H1 (cell line): ENCODE measurements around the gene SUMF1.

Source experiments
- GABPA ChIP-seq: IDR thresholded peaks from 2 replicates; pipeline ENCODE4 v1.6.1; 2011; ENCODE audit warnings: mild to moderate bottlenecking, low read length, moderate library complexity, borderline replicate concordance; ENCODE audit not compliant: insufficient read depth
- POLR2A ChIP-seq, 2 experiments: IDR thresholded peaks; 1 replicate in 1 of 2; 2 replicates in 1 of 2; pipeline ENCODE4 v1.6.1; 2011; ENCODE audit warnings: low read depth in 2 of 2, low read length in 2 of 2, mild to moderate bottlenecking in 2 of 2; ENCODE audit errors: control extremely low read depth in 1 of 2
- POLR2AphosphoS5 ChIP-seq: IDR thresholded peaks from 2 replicates; pipeline ENCODE4 v1.6.1; 2011; ENCODE audit warnings: low read depth, low read length
- RXRA ChIP-seq: IDR thresholded peaks from 2 replicates; pipeline ENCODE4 v1.6.1; 2011; ENCODE audit warnings: low read depth, mild to moderate bottlenecking, low read length, moderate library complexity; ENCODE audit not compliant: insufficient read depth
- TF ChIP-seq, protein P1 (sequence below): IDR thresholded peaks from 2 replicates; pipeline ENCODE4 v1.6.1; 2012; ENCODE audit warnings: inconsistent platforms
- TF ChIP-seq, protein P2 (sequence below), 3 experiments: IDR thresholded peaks; 1 replicate in 2 of 3; 2 replicates in 1 of 3; pipeline versions ENCODE4 v1.5.1 to v1.6.1; 2011; ENCODE audit warnings: low read length in 3 of 3, mild to moderate bottlenecking in 3 of 3, inconsistent platforms in 2 of 3, low read depth in 1 of 3, moderate library complexity in 1 of 3; ENCODE audit not compliant: insufficient read depth in 1 of 3; ENCODE audit errors: control extremely low read depth in 1 of 3
- TF ChIP-seq, protein P3 (sequence below): IDR thresholded peaks from 2 replicates; pipeline ENCODE4 v1.6.1; 2011; ENCODE audit warnings: low read depth, mild to moderate bottlenecking, low read length; ENCODE audit not compliant: insufficient read depth

DNA sequence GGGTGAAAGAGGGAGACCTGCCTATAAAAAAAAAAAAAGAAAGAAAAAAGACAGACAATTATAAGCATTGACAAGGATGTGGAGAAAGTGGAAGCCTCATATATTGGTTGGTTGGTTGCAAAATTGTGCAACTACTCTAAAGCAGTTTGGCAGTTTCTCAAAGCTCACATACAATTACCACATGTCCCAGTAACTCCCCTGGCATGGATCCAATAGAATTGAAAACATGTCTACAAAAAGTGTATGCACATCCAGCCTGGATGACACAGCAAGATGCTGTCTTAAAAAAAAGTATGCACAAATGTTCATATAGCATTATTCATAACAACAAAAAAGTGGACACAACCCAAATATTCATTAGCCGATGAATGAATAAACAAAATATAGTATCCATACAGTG lies 144.4 kb downstream of the SUMF1 start:
- TF ChIP-seq, protein P1, sequence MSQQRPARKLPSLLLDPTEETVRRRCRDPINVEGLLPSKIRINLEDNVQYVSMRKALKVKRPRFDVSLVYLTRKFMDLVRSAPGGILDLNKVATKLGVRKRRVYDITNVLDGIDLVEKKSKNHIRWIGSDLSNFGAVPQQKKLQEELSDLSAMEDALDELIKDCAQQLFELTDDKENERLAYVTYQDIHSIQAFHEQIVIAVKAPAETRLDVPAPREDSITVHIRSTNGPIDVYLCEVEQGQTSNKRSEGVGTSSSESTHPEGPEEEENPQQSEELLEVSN = no peak
- TF ChIP-seq, protein P2, sequence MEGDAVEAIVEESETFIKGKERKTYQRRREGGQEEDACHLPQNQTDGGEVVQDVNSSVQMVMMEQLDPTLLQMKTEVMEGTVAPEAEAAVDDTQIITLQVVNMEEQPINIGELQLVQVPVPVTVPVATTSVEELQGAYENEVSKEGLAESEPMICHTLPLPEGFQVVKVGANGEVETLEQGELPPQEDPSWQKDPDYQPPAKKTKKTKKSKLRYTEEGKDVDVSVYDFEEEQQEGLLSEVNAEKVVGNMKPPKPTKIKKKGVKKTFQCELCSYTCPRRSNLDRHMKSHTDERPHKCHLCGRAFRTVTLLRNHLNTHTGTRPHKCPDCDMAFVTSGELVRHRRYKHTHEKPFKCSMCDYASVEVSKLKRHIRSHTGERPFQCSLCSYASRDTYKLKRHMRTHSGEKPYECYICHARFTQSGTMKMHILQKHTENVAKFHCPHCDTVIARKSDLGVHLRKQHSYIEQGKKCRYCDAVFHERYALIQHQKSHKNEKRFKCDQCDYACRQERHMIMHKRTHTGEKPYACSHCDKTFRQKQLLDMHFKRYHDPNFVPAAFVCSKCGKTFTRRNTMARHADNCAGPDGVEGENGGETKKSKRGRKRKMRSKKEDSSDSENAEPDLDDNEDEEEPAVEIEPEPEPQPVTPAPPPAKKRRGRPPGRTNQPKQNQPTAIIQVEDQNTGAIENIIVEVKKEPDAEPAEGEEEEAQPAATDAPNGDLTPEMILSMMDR (IDR thresholded peaks at IDR 0.05; ENCODE audit: control extremely low read depth in 1 of 3, insufficient read depth in 1 of 3, low read depth in 1 of 3, low read length in 3 of 3) = no peak
- TF ChIP-seq POLR2A (IDR thresholded peaks at IDR 0.05; ENCODE audit: control extremely low read depth in 1 of 2, low read depth in 2 of 2, low read length in 2 of 2) (no peak), POLR2AphosphoS5 (no peak), GABPA (no peak), RXRA (no peak)
- TF ChIP-seq, protein P3, sequence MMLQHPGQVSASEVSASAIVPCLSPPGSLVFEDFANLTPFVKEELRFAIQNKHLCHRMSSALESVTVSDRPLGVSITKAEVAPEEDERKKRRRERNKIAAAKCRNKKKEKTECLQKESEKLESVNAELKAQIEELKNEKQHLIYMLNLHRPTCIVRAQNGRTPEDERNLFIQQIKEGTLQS = no peak
